Measurements from ENCODE around the gene SF3B2.

DNA sequence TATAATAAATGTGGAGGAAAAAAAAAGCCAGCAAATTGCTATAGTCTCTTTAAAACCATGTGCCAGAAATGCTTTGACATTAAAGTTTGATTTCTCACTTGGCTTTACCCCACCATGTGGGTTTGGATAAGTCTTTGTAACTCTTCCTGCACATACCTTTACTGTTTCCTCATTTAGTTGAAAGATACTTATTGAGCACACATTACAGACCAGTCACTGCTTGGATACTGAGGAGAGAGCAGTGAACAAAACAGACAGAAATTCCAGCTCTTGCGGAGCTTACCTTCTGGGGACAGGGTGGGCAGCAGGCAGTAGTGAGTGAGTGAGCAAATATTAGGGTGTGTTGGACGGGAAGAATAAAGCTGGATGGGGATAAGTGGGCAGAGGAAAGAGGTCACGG, 31.6 kb downstream of the SF3B2 start:
- TF ChIP-seq, protein P1, sequence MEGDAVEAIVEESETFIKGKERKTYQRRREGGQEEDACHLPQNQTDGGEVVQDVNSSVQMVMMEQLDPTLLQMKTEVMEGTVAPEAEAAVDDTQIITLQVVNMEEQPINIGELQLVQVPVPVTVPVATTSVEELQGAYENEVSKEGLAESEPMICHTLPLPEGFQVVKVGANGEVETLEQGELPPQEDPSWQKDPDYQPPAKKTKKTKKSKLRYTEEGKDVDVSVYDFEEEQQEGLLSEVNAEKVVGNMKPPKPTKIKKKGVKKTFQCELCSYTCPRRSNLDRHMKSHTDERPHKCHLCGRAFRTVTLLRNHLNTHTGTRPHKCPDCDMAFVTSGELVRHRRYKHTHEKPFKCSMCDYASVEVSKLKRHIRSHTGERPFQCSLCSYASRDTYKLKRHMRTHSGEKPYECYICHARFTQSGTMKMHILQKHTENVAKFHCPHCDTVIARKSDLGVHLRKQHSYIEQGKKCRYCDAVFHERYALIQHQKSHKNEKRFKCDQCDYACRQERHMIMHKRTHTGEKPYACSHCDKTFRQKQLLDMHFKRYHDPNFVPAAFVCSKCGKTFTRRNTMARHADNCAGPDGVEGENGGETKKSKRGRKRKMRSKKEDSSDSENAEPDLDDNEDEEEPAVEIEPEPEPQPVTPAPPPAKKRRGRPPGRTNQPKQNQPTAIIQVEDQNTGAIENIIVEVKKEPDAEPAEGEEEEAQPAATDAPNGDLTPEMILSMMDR (conservative IDR thresholded peaks at IDR 0.05; ENCODE audit: low read depth, low read length), result no peak
- TF ChIP-seq EZH2 (IDR thresholded peaks at IDR 0.05; ENCODE audit: borderline replicate concordance, low read depth, low read length, poor library complexity, severe bottlenecking), result no peak
